Cardiac septum (tissue), 1 donor: ENCODE data around the gene WDR18. TPM values are rescaled to one million over a fixed set of nuclear protein-coding genes. Genes with fewer than 3 reads are reported as not detected.
A peak's percentile ranks its signal among the peaks of the same experiment; 100 is the strongest.

ENCODE experiments used
- DNase-seq: peaks from one replicate; pipeline ENCODE4 v3.0.0-alpha.2; 2020; ENCODE audit warnings: low spot score
- intact Hi-C: fragments of 100-400 bp; cut with DNase I; formaldehyde crosslinking; loops from one replicate; pipeline ENCODE4 v1.14.0; 2022
- total RNA-seq: library from RNA; stranded (reverse); fragmentation: NEBNext Ultra II Directional; extraction: Animal tissue kit (Norgen Biotek cat#: 25700); gene quantifications from one replicate; pipeline ENCODE4 v1.2.1, GENCODE V29; 2021
- donor health status: DM: no; HTN: no; CAD: no.

Gene WDR18
- total RNA-seq, 1 donor from 2014 or later, result 17.6 TPM

DNA sequence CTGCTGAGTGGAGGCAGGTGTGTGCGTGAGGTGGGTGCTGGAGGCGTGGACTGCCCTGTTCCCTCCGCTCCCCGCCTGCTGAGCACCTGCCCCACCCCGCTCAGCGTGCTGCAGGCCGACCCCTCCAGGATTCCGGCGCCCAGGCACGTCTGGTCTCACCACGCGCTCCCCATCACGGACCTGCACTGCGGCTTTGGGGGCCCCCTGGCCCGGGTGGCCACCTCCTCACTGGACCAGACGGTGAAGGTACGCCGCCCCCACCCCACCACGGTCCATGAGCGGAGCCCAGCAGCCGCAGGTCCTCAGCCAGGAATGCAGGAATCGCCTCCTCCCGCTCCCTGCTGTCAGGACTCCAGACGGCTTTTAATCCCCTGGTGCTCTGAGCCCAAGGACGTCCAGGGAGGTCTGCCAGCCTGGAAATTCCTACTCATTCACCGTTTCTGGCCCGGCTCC, 6.0 kb downstream of the WDR18 start:
- DNase-seq, result no peak
- intact Hi-C loops, result no loop called here

DNA sequence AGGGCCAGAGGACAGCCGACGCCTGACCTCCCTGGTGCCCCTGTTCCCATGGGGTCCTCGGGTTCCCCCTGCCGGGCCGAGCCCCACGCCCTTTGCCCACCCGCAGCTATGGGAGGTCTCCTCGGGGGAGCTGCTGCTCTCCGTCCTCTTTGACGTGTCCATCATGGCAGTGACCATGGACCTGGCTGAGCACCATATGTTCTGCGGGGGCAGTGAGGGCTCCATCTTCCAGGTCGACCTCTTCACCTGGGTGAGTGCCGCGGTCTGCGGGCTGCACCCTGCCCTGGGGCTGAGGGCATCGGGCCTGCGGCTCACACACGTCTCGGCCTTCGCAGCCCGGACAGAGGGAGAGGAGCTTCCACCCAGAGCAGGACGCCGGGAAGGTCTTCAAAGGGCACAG, 6.6 kb downstream of the WDR18 start:
- intact Hi-C loops, result no loop called here

GRCh38 chr19:991174-991931, 7.2 kb downstream of the WDR18 start:
- intact Hi-C loops, result no loop called here
- DNase-seq, result no peak

More for the DNA sequence above, 6.6 kb downstream of the WDR18 start:
- no peak for DNase-seq

DNA sequence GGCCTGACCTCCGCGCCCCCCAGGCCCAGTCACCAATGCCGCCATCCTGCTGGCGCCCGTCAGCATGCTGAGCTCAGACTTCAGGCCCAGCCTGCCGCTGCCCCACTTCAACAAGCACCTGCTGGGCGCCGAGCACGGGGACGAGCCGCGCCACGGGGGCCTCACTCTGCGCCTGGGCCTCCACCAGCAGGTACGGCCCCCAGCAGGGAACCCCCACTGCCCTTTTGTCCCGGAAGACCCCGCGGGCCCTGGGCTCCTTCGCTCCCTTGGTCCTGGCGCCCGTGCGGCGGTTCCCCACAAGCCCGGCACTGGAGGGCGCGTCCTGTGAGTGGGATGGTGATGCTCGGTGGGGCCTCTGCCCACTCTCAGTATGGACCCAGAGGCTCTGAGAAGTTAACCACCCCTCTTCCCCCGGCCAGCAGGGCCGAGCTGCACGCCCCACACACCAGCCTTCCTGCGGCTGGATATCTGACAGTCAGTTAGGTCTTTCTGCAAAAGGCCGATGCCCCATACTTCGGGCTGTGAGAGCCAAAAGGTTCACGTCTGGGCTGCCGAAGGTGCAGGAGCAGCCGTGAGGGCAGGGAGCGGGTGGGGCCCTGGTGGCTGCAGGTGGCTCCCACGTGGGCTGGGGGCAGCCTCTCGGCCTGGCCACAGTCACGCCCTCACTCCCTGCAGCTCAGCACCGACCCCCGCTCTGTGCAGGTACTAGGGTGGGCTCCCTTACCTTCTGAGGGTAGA, 8.0 kb downstream of the WDR18 start:
- intact Hi-C loops, result no loop called here
- no peak for DNase-seq

DNA sequence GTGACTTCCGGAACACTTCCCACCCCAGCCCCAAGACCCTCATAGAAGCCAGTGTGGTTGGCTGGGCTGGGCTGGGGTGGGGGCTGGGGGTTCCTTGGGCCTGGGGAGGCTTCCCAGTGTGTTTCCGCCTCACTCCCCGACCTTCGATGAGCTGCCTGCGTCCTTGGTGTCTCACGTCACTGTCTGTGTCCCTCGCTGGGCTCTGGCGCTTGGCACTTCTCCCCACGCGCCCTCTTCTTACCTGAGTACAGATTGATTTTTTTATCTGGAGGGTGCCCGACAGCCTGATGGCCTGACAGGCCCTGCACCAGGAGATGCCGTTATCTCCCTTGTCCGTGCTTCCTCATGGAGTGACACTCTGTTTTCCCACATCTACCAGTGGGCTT, 8.5 kb downstream of the WDR18 start:
- intact Hi-C loops, result no loop called here
- DNase-seq, result no peak

DNA sequence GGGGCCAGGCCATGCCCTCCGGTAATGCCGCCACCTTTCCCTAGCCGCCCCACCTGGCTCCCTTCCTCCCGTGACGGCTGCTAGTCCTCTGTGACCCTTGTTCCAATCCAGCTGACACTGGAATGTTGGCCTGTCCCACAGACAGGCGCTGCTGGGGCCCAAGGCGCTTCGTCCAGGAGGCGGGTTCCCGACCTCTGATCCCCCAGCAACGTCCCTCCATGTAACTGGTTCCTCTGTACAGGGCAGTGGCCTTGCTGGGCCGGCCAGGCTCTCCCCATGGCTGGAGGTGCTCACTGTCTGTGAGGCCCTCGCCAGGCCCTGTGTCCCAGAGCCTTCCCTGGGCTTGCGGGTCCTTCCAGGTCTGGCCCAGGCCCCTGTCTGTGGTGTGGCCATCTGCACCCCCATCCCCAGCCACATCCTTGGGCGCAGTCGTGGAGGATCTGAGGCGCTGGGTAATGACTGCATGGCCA, 9.3 kb downstream of the WDR18 start:
- DNase-seq, result no peak
- intact Hi-C loops, result no loop called here

DNA sequence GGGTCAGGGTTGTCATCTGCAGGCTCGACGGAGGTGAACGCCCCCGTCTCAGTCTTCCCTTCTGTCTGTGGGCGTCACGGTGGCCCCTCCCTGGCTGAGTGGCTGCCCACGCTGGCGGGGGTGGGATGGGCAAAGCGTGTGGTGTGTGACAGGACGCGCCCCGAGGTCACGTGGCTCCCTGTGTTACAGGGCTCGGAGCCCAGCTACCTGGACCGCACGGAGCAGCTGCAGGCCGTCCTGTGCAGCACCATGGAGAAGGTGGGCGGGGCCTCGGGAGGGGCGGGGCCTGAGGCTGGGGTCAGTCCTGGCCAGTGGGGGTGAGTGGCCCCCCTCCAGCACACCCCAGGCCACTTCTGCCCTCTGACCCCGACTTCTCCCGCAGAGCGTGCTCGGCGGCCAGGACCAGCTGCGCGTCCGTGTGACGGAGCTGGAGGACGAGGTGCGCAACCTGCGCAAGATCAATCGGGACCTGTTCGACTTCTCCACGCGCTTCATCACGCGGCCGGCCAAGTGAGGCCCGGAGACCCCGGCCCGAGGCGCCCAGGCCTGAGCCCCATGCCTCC, 9.8 kb downstream of the WDR18 start:
- intact Hi-C loops, result no loop called here
- no peak for DNase-seq

- intact Hi-C loops, result no loop called here
- no peak for DNase-seq
Observed at GRCh38 chr19:994516-994915, 10.4 kb downstream of the WDR18 start.

- intact Hi-C loops, result no loop called here
- DNase-seq, result no peak
Observed at GRCh38 chr19:995051-995827, 11.1 kb downstream of the WDR18 start.

DNA sequence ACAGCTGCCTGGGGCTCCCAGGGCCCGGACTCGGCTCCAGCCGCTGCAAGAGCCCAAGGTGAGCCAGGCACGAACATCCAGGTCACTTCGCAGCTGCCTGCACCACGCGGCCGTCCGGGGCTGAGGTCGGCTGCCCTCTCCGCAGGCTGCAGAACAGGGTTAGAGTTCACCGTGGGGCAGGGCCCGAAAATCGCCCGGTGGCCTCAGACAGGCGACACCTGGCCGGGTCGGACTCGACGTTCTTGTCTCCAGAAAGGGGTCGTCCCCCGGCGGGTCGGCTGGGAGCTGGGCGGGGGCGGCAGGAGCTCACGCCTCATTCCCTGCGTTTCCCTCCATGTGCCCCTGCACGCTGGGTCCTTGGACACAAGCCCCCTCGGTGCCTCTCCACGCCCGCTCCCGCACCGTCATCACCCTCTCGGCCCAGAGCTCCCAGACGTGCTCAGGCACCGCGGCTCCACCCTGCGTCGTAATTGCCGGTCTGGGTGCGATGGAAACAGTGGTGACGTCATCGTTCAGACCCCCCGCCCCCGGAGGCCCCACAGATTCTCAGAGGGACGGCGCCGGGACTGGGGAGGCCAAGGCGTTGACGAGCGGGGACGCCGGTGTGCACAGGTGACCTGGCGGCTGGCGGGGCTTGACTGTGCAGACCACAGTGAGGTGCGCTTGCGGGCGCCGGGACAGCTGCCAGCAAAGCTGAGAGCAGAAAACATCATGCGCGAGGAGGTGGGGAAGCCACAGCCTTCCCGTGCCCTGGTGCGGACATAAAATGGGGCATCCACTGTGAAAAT, 12.1 kb downstream of the WDR18 start:
- intact Hi-C loops, result no loop called here
- no peak for DNase-seq

GRCh38 chr19:998064-998463, 13.9 kb downstream of the WDR18 start:
- intact Hi-C loops, result no loop called here
- DNase-seq, result no peak

- intact Hi-C loops, result no loop called here
- no peak for DNase-seq
Observed at GRCh38 chr19:999379-999719, 15.2 kb downstream of the WDR18 start.

GRCh38 chr19:1000095-1000494, 15.9 kb downstream of the WDR18 start, which contains the start of gene GRIN3B:
Gene GRIN3B (plus strand): TSS chr19:1000419. CDS start chr19:1000438, 19 bp downstream.
- intact Hi-C loops, result no loop called here
- DNase-seq, result peak; percentile 84

DNA sequence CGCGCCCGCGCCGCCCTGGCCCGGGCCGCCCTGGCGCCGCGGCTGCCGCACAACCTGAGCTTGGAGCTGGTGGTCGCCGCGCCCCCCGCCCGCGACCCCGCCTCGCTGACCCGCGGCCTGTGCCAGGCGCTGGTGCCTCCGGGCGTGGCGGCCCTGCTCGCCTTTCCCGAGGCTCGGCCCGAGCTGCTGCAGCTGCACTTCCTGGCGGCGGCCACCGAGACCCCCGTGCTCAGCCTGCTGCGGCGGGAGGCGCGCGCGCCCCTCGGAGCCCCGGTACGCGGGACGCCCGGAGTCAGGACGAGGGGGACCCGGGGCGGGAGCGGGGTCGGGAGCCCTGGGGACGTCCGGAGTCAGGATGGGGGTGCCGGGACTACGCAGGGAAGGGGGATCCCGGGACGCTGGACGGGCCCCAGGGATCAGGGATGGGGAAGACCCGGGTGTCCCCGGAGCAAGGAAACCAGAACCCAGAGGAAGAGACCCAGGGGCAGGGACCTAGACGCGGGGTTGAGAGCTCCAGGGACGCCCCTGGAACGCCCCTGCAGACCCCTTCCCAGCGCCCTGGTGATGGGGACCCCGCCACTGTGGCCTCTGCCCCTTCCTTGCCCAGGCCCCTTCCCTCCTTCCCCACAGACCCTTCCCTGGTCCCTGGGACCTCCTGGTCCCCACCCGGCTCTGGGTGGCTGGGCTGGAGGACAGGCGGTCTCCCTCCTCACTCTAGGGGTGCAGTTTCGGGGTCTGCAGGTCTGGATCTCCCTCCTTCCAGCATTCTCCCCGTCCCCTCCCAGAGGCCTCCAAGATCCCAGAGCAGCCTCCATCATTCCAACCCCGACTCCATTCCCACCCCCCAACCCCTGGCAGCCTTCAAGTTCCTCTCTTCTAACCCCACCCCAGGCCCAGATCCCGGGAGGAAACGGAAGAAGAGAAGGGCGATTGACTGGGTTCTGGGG, 16.7 kb downstream of the WDR18 start:
- DNase-seq, result no peak
- intact Hi-C loops, result no loop called here

DNA sequence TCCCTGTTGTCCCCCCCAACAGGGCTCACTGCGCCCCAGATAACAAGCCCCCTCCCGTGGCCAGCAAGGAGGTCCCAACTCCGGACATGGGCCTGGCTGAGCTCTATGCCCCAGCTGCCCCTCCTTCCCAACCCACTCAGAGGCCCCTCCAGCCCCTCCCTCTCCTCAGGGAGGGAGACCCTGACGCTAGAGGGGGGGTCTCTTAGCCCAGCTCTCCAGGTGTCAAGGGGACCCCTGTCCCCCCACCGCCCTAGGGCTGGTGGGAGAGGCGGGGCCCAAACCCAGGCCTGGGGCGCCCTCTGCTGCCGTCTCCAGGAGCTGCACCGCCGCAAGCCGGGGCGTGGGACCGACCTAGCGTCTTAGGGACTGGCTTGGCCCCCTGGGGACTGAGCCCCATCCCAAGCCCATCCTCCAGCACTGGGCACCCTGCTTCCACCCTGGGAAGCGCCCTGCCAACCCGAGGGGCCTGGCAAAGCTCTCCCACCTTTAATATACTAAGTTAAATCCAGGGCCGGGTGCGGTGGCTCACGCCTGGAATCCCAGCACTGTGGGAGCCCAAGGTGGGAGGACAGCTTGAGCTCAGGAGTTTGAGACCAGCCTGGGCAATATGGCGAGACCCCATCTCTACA, 17.5 kb downstream of the WDR18 start:
- DNase-seq, result peak; percentile 88
- intact Hi-C loops, result no loop called here

GRCh38 chr19:1002600-1002999, 18.5 kb downstream of the WDR18 start:
- intact Hi-C loops, result no loop called here
- no peak for DNase-seq

DNA sequence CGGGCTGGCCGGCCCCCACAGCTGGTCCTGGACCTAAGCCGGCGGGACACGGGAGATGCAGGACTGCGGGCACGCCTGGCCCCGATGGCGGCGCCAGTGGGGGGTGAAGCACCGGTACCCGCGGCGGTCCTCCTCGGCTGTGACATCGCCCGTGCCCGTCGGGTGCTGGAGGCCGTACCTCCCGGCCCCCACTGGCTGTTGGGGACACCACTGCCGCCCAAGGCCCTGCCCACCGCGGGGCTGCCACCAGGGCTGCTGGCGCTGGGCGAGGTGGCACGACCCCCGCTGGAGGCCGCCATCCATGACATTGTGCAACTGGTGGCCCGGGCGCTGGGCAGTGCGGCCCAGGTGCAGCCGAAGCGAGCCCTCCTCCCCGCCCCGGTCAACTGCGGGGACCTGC, 19.1 kb downstream of the WDR18 start:
- no peak for DNase-seq
- intact Hi-C loops, result no loop called here
